ENCODE data around the gene NCAPD3. TPM values are rescaled to one million over a fixed set of nuclear protein-coding genes. Genes with fewer than 3 reads are reported as not detected.

The NCAPD3 gene
- total and polyA plus RNA-seq, 2 of the 13 experiments (the other 11 are each of a cell fraction or from before 2014, with no cell fraction given) = 20.7 to 25.6 TPM

DNA sequence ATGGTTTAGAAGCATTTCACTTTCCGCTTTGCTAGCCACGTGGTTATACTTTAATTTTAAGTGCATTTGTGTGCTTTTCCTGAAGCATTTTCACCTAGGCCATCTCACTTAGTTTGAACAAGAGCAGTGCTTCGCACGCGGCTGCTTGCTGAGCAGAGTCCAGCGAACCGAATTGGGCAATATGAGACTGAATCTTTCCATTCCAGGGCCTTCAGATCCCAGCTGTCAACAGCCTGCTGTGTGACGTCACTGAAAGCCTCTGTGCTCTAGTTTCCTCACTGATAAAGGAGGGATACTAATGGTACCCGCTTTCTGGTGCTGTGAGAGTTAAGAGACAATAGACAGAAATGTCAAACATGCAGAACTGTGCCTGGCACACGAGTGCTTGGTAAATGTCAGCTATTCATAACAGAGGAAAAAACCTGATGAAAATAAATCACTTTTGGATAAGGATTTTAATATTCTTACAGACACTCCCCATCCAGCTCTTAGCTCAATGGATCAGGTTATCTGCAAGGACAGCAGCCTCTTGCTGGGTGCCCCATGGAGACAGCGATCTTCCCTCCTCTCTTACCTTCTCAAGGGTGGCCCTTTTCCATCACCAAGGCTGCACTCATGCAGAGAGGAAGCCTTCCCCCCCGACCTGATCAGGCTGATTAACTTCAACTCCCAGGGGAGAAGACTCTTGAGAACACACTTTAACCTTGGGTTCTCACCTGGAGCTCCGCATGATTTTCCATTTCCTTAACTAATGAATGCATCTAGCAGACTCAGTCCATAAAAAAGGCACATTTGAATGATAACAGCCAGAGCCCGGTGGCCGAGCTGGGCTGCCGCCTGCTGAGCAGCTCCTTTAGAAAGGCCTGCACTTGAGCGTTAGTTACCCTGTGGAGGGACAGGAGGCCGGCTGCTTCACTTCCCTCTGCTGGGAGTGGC is 48.9 kb upstream of the NCAPD3 start (continued):
- peak; percentile 26; the same call in 1 of the 2 replicates for TF ChIP-seq AHDC1 (CRISPR knock-in tag; IDR thresholded peaks at IDR 0.05; ENCODE audit: borderline replicate concordance)
- TF ChIP-seq HNF4A (CRISPR knock-in tag; IDR thresholded peaks at IDR 0.05) = peak; percentile 90
- TF ChIP-seq MED1 (CRISPR knock-in tag; IDR thresholded peaks at IDR 0.05) = peak; percentile 40; the same call in 1 of the 2 replicates
- TF ChIP-seq SMAD3 (CRISPR knock-in tag; IDR thresholded peaks at IDR 0.05) = peak; percentile 58; the same call in 1 of the 2 replicates
- TF ChIP-seq, protein P1, sequence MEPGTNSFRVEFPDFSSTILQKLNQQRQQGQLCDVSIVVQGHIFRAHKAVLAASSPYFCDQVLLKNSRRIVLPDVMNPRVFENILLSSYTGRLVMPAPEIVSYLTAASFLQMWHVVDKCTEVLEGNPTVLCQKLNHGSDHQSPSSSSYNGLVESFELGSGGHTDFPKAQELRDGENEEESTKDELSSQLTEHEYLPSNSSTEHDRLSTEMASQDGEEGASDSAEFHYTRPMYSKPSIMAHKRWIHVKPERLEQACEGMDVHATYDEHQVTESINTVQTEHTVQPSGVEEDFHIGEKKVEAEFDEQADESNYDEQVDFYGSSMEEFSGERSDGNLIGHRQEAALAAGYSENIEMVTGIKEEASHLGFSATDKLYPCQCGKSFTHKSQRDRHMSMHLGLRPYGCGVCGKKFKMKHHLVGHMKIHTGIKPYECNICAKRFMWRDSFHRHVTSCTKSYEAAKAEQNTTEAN (CRISPR knock-in tag; conservative IDR thresholded peaks at IDR 0.05) = 0 out of 2 replicates have a peak, but pooled peaks have one; percentile 28
- no peak for TF ChIP-seq ZHX2 (IDR thresholded peaks at IDR 0.05; ENCODE audit: low read depth)
- no peak for TF ChIP-seq ZHX2 (CRISPR knock-in tag; IDR thresholded peaks at IDR 0.05; ENCODE audit: borderline replicate concordance)
- no peak for TF ChIP-seq ZNF784 (CRISPR knock-in tag; IDR thresholded peaks at IDR 0.05; ENCODE audit: borderline replicate concordance)
- TF ChIP-seq ZNF292 (CRISPR knock-in tag; IDR thresholded peaks at IDR 0.05; ENCODE audit: borderline replicate concordance, low read depth) = peak; percentile 80; the same call in 1 of the 2 replicates
- no peak for TF ChIP-seq RFXANK (CRISPR knock-in tag; IDR thresholded peaks at IDR 0.05)
- no peak for TF ChIP-seq EED (CRISPR knock-in tag; IDR thresholded peaks at IDR 0.05)
- peak; percentile 94 for TF ChIP-seq CEBPG (CRISPR knock-in tag; IDR thresholded peaks at IDR 0.05)
- TF ChIP-seq XRCC5 (optimal IDR thresholded peaks at IDR 0.05; ENCODE audit: low read length) = peak; percentile 13
- no peak for TF ChIP-seq KLF6 (CRISPR knock-in tag; IDR thresholded peaks at IDR 0.05)
- TF ChIP-seq ZNF547 (CRISPR knock-in tag; IDR thresholded peaks at IDR 0.05) = no peak
